Liver (tissue), 8 donors: ENCODE measurements around the gene LOC128125822.

Experiments
- DNase-seq: peaks from one replicate; pipeline ENCODE4 v3.0.0-alpha.2; 2017; ENCODE audit warnings: low spot score
- H3K27ac ChIP-seq, 2 donors: one replicate each; pipeline ENCODE4 v1.7.0; 2013; ENCODE audit warnings: inconsistent platforms in 2 of 2, low read length in 2 of 2, control low read depth in 1 of 2, low read depth in 1 of 2, mild to moderate bottlenecking in 1 of 2
- H3K27me3 ChIP-seq, 4 donors: one replicate each; pipeline versions ENCODE4 v1.6.1 to v1.7.0; 2013; ENCODE audit warnings: low read length in 3 of 4, inconsistent platforms in 1 of 4, mild to moderate bottlenecking in 1 of 4, moderate library complexity in 1 of 4; ENCODE audit not compliant: control insufficient read depth in 4 of 4, insufficient read depth in 4 of 4
- H3K36me3 ChIP-seq, 4 donors: one replicate each; pipeline versions ENCODE4 v1.6.1 to v1.7.0; 2013; ENCODE audit warnings: low read length in 3 of 4, mild to moderate bottlenecking in 3 of 4, low read depth in 1 of 4, moderate library complexity in 1 of 4; ENCODE audit not compliant: control insufficient read depth in 4 of 4, insufficient read depth in 3 of 4
- H3K4me1 ChIP-seq, 4 donors: one replicate each; pipeline versions ENCODE4 v1.6.1 to v1.7.0; 2013; ENCODE audit warnings: low read length in 3 of 4, mild to moderate bottlenecking in 3 of 4, moderate library complexity in 1 of 4; ENCODE audit not compliant: control insufficient read depth in 4 of 4, insufficient read depth in 4 of 4
- H3K4me3 ChIP-seq, 3 donors: one replicate each; pipeline versions ENCODE4 v1.6.1 to v1.7.0; 2013; ENCODE audit warnings: low read length in 3 of 3, control low read depth in 1 of 3, low read depth in 1 of 3, mild to moderate bottlenecking in 1 of 3
- H3K9ac ChIP-seq, 2 donors: one replicate each; pipeline ENCODE4 v1.7.0; 2013; ENCODE audit warnings: low read length in 2 of 2, mild to moderate bottlenecking in 2 of 2, moderate library complexity in 2 of 2, control low read depth in 1 of 2, low read depth in 1 of 2
- H3K9me3 ChIP-seq, 4 donors: one replicate each; pipeline versions ENCODE4 v1.6.1 to v1.7.0; 2013; ENCODE audit warnings: low read length in 3 of 4; ENCODE audit not compliant: control insufficient read depth in 4 of 4
- EGR1 ChIP-seq, 2 donors: IDR thresholded peaks; 2 replicates each; pipeline ENCODE4 v1.6.1; 2016 to 2018; ENCODE audit warnings: antibody characterized with exemption in 2 of 2, low read depth in 2 of 2
- FOXA1 ChIP-seq: IDR thresholded peaks from 2 replicates; pipeline ENCODE4 v1.6.1; 2016; ENCODE audit warnings: antibody characterized with exemption
- FOXA2 ChIP-seq: IDR thresholded peaks from 2 replicates; pipeline ENCODE4 v1.6.1; 2016; ENCODE audit warnings: antibody characterized with exemption
- GABPA ChIP-seq, 2 donors: IDR thresholded peaks in 1 of 2; conservative IDR thresholded peaks in 1 of 2; 2 replicates each; pipeline ENCODE4 v1.6.1; 2016; ENCODE audit warnings: antibody characterized with exemption in 2 of 2, mild to moderate bottlenecking in 1 of 2, moderate library complexity in 1 of 2
- HNF4A ChIP-seq, 2 donors: conservative IDR thresholded peaks; 2 replicates each; pipeline ENCODE4 v1.6.1; 2016; ENCODE audit warnings: antibody characterized with exemption in 2 of 2, mild to moderate bottlenecking in 2 of 2
- HNF4G ChIP-seq: IDR thresholded peaks from 2 replicates; pipeline ENCODE4 v1.6.1; 2016; ENCODE audit warnings: antibody characterized with exemption
- JUND ChIP-seq, 2 donors: IDR thresholded peaks; 2 replicates each; pipeline ENCODE4 v1.6.1; 2016; ENCODE audit warnings: antibody characterized with exemption in 2 of 2
- NR2F2 ChIP-seq: IDR thresholded peaks from 2 replicates; pipeline ENCODE4 v1.6.1; 2016; ENCODE audit warnings: antibody characterized with exemption
- RAD21 ChIP-seq, 2 donors: IDR thresholded peaks; 2 replicates each; pipeline ENCODE4 v1.6.1; 2016; ENCODE audit warnings: antibody characterized with exemption in 2 of 2, mild to moderate bottlenecking in 2 of 2
- RXRA ChIP-seq, 2 donors: IDR thresholded peaks; 2 replicates each; pipeline ENCODE4 v1.6.1; 2017 to 2018; ENCODE audit warnings: antibody characterized with exemption in 2 of 2, mild to moderate bottlenecking in 1 of 2
- SP1 ChIP-seq: IDR thresholded peaks from 2 replicates; pipeline ENCODE4 v1.6.1; 2018; ENCODE audit warnings: antibody characterized with exemption, mild to moderate bottlenecking
- YY1 ChIP-seq: IDR thresholded peaks from 2 replicates; pipeline ENCODE4 v1.6.1; 2016; ENCODE audit warnings: antibody characterized with exemption, mild to moderate bottlenecking
- WGBS: extraction: QIAGEN DNeasy Blood & Tissue Kit; methylation state at CpG from one replicate; pipeline ENCODE4 v1.1.7; 2013; 5-methylcytosine and 5-hydroxymethylcytosine counted together
- TF ChIP-seq, protein P1 (sequence below): fragments of 150-350 bp; IDR thresholded peaks from 2 replicates; pipeline ENCODE4 v1.5.1; 2017; ENCODE audit warnings: improper control_type of control experiment, low read depth, low read length; ENCODE audit not compliant: missing input control
- TF ChIP-seq, protein P2 (sequence below): IDR thresholded peaks from 2 replicates; pipeline ENCODE4 v1.6.1; 2016; ENCODE audit warnings: antibody characterized with exemption, mild to moderate bottlenecking
- TF ChIP-seq, protein P3 (sequence below): IDR thresholded peaks from 2 replicates; pipeline ENCODE4 v1.6.1; 2016; ENCODE audit warnings: antibody characterized with exemption
- TF ChIP-seq, protein P4 (sequence below): IDR thresholded peaks from 2 replicates; pipeline ENCODE4 v1.6.1; 2016; ENCODE audit warnings: antibody characterized with exemption
- donor health status: healthy.
- donor health status: healthy.
- donor health status: healthy.
- donor health status: healthy.
- donor health status: healthy.

LOC128125822 gene

GRCh38 chr6:63589952-63590411 is 17.7 kb downstream of the LOC128125822 start:
- whole genome bisulfite sequencing, result 53% methylated on average over 2 of the region's 2 CpGs

GRCh38 chr6:63592886-63593285 is 20.6 kb downstream of the LOC128125822 start:
- no peak for DNase-seq
- Histone ChIP-seq H3K9ac (no peak overlapping the region), H3K4me3 (no peak overlapping the region), H3K9me3 (no peaks in the 10 kb centered on the region), H3K27me3 (no peaks in the 10 kb centered on the region), H3K4me1 (peaks cover 0 to 4% (median under 1%) of the 10 kb centered on the region in 4 donors), H3K27ac (no peak overlapping the region), H3K36me3 (no peaks in the 10 kb centered on the region)
- WGBS, result 94% methylated on average over 7 of the region's 7 CpGs
- TF ChIP-seq EGR1 (IDR thresholded peaks at IDR 0.05; ENCODE audit: low read depth in 2 of 2) (no peak), YY1 (no peak), GABPA (IDR thresholded peaks at IDR 0.05 in 1 of 2, conservative IDR thresholded peaks at IDR 0.05 in 1 of 2) (no peak), NR2F2 (no peak), RXRA (IDR thresholded peaks at IDR 0.05) (no peak), SP1 (no peak), FOXA2 (no peak), JUND (IDR thresholded peaks at IDR 0.05) (no peak), RAD21 (IDR thresholded peaks at IDR 0.05) (no peak), HNF4G (no peak)
- TF ChIP-seq, protein P1, sequence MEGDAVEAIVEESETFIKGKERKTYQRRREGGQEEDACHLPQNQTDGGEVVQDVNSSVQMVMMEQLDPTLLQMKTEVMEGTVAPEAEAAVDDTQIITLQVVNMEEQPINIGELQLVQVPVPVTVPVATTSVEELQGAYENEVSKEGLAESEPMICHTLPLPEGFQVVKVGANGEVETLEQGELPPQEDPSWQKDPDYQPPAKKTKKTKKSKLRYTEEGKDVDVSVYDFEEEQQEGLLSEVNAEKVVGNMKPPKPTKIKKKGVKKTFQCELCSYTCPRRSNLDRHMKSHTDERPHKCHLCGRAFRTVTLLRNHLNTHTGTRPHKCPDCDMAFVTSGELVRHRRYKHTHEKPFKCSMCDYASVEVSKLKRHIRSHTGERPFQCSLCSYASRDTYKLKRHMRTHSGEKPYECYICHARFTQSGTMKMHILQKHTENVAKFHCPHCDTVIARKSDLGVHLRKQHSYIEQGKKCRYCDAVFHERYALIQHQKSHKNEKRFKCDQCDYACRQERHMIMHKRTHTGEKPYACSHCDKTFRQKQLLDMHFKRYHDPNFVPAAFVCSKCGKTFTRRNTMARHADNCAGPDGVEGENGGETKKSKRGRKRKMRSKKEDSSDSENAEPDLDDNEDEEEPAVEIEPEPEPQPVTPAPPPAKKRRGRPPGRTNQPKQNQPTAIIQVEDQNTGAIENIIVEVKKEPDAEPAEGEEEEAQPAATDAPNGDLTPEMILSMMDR, result no peak
- TF ChIP-seq, protein P2, sequence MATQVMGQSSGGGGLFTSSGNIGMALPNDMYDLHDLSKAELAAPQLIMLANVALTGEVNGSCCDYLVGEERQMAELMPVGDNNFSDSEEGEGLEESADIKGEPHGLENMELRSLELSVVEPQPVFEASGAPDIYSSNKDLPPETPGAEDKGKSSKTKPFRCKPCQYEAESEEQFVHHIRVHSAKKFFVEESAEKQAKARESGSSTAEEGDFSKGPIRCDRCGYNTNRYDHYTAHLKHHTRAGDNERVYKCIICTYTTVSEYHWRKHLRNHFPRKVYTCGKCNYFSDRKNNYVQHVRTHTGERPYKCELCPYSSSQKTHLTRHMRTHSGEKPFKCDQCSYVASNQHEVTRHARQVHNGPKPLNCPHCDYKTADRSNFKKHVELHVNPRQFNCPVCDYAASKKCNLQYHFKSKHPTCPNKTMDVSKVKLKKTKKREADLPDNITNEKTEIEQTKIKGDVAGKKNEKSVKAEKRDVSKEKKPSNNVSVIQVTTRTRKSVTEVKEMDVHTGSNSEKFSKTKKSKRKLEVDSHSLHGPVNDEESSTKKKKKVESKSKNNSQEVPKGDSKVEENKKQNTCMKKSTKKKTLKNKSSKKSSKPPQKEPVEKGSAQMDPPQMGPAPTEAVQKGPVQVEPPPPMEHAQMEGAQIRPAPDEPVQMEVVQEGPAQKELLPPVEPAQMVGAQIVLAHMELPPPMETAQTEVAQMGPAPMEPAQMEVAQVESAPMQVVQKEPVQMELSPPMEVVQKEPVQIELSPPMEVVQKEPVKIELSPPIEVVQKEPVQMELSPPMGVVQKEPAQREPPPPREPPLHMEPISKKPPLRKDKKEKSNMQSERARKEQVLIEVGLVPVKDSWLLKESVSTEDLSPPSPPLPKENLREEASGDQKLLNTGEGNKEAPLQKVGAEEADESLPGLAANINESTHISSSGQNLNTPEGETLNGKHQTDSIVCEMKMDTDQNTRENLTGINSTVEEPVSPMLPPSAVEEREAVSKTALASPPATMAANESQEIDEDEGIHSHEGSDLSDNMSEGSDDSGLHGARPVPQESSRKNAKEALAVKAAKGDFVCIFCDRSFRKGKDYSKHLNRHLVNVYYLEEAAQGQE, result no peak
- TF ChIP-seq, protein P3, sequence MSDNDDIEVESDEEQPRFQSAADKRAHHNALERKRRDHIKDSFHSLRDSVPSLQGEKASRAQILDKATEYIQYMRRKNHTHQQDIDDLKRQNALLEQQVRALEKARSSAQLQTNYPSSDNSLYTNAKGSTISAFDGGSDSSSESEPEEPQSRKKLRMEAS, result no peak

More at GRCh38 chr6:63589952-63590411, 17.7 kb downstream of the LOC128125822 start:
- no peak for DNase-seq
- H3K4me1 ChIP-seq, result no peaks in the 10 kb centered on the region
- peak overlapping the region in 1 of 2 donors; percentile 10 for H3K27ac ChIP-seq
- no peaks in the 10 kb centered on the region for H3K9me3 ChIP-seq
- no peak overlapping the region for H3K4me3 ChIP-seq
- no peaks in the 10 kb centered on the region for H3K36me3 ChIP-seq
- no peak overlapping the region for H3K9ac ChIP-seq
- TF ChIP-seq HNF4G (no peak), EGR1 (IDR thresholded peaks at IDR 0.05; ENCODE audit: low read depth in 2 of 2) (no peak), GABPA (IDR thresholded peaks at IDR 0.05 in 1 of 2, conservative IDR thresholded peaks at IDR 0.05 in 1 of 2) (no peak), RAD21 (IDR thresholded peaks at IDR 0.05) (peak; percentile 31 to 51), YY1 (peak; percentile 74), RXRA (IDR thresholded peaks at IDR 0.05) (peak in 1 of 2 donors; percentile 63), FOXA2 (peak; percentile 67), HNF4A (conservative IDR thresholded peaks at IDR 0.05) (peak; percentile 53 to 64), JUND (IDR thresholded peaks at IDR 0.05) (peak; percentile 88), FOXA1 (peak; percentile 63)
- TF ChIP-seq, protein P4, sequence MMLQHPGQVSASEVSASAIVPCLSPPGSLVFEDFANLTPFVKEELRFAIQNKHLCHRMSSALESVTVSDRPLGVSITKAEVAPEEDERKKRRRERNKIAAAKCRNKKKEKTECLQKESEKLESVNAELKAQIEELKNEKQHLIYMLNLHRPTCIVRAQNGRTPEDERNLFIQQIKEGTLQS, result peak; percentile 63
- no peaks in the 10 kb centered on the region for H3K27me3 ChIP-seq
